ENCODE measurements around the gene CLEC16A. TPM values are rescaled to one million over a fixed set of nuclear protein-coding genes. Genes with fewer than 3 reads are reported as not detected.

Gene CLEC16A
- total and polyA plus RNA-seq, 2 experiments from 2014 or later = 17.5 to 26.8 TPM

GRCh38 chr16:10972819-10973464 lies 28.6 kb downstream of the CLEC16A start:
- no peak for TF ChIP-seq CTCF (IDR thresholded peaks at IDR 0.05; ENCODE audit: low read depth, low read length)
- no peaks in the 10 kb centered on the region for H3K36me3 ChIP-seq
- H3K9me3 ChIP-seq (ENCODE audit: low read depth) = no peaks in the 10 kb centered on the region
- H3K27ac ChIP-seq = no peak overlapping the region
- H3K27me3 ChIP-seq = no peaks in the 10 kb centered on the region
- no peak overlapping the region for H3K4me3 ChIP-seq
- no peak for DNase-seq (ENCODE audit: low read depth in 1 of 2, low spot score in 1 of 2)
- peaks cover 10% of the 10 kb centered on the region for H3K4me1 ChIP-seq (ENCODE audit: low read depth)

- peak overlapping the region; percentile 66 for H3K27ac ChIP-seq
- TF ChIP-seq CTCF (IDR thresholded peaks at IDR 0.05; ENCODE audit: low read depth, low read length) = no peak
- DNase-seq (ENCODE audit: low read depth in 1 of 2, low spot score in 1 of 2) = peak in 1 of 2 donors; percentile 53
- no peaks in the 10 kb centered on the region for H3K36me3 ChIP-seq
- peaks cover 10% of the 10 kb centered on the region for H3K4me1 ChIP-seq (ENCODE audit: low read depth)
- H3K4me3 ChIP-seq = no peak overlapping the region
- H3K27me3 ChIP-seq = no peaks in the 10 kb centered on the region
- H3K9me3 ChIP-seq (ENCODE audit: low read depth) = no peaks in the 10 kb centered on the region
These were observed 32.3 kb downstream of the CLEC16A start for GRCh38 chr16:10976634-10977033.

GRCh38 chr16:10978124-10978523 lies 33.8 kb downstream of the CLEC16A start:
- H3K27ac ChIP-seq = no peak overlapping the region
- H3K9me3 ChIP-seq (ENCODE audit: low read depth) = no peaks in the 10 kb centered on the region
- peaks cover 10% of the 10 kb centered on the region for H3K4me1 ChIP-seq (ENCODE audit: low read depth)
- no peaks in the 10 kb centered on the region for H3K27me3 ChIP-seq
- TF ChIP-seq CTCF (IDR thresholded peaks at IDR 0.05; ENCODE audit: low read depth, low read length) = no peak
- H3K36me3 ChIP-seq = no peaks in the 10 kb centered on the region
- H3K4me3 ChIP-seq = no peak overlapping the region
- no peak for DNase-seq (ENCODE audit: low read depth in 1 of 2, low spot score in 1 of 2)

- H3K4me1 ChIP-seq (ENCODE audit: low read depth) = peaks cover 10% of the 10 kb centered on the region
- no peaks in the 10 kb centered on the region for H3K27me3 ChIP-seq
- H3K4me3 ChIP-seq = no peak overlapping the region
- no peak for DNase-seq (ENCODE audit: low read depth in 1 of 2, low spot score in 1 of 2)
- no peak overlapping the region for H3K27ac ChIP-seq
- no peaks in the 10 kb centered on the region for H3K9me3 ChIP-seq (ENCODE audit: low read depth)
- no peaks in the 10 kb centered on the region for H3K36me3 ChIP-seq
- no peak for TF ChIP-seq CTCF (IDR thresholded peaks at IDR 0.05; ENCODE audit: low read depth, low read length)
These were observed 34.6 kb downstream of the CLEC16A start for GRCh38 chr16:10978871-10979446.

- Histone ChIP-seq H3K36me3 (no peaks in the 10 kb centered on the region), H3K27ac (no peak overlapping the region), H3K4me1 (ENCODE audit: low read depth) (peaks cover 10% of the 10 kb centered on the region), H3K4me3 (no peak overlapping the region), H3K27me3 (no peaks in the 10 kb centered on the region), H3K9me3 (ENCODE audit: low read depth) (no peaks in the 10 kb centered on the region)
- peak in 1 of 2 donors; percentile 84 for DNase-seq (ENCODE audit: low read depth in 1 of 2, low spot score in 1 of 2)
- TF ChIP-seq CTCF (IDR thresholded peaks at IDR 0.05; ENCODE audit: low read depth, low read length) = no peak
These were observed 35.6 kb downstream of the CLEC16A start for GRCh38 chr16:10979717-10980601.

All from cardiac muscle cell (in vitro differentiated cells and primary cell).